Heart left ventricle (tissue), 16 donors: ENCODE data around the gene BOD1. TPM values are rescaled to one million over a fixed set of nuclear protein-coding genes. Genes with fewer than 3 reads are reported as not detected.

Source experiments
- ATAC-seq, 4 donors: fragments of 200-7000 bp; cut with Tn5 transposase; one replicate each; pipeline ENCODE4 v1.9.1; 2020 to 2022; ENCODE audit warnings: moderate library complexity in 4 of 4, mild to moderate bottlenecking in 3 of 4, moderate number of reproducible peaks in 1 of 4
- DNase-seq, 5 donors: peaks; one replicate each; pipeline ENCODE4 v3.0.0-alpha.2; 2020
- H3K27ac ChIP-seq, 12 donors: fragments of 200-600 bp; sonication (generic) in 4 of 12; one replicate each; pipeline versions ENCODE4 v1.5.0 to v1.8.0; 2016 to 2022; ENCODE audit warnings: mild to moderate bottlenecking in 2 of 12
- H3K27me3 ChIP-seq, 9 donors: fragments of 200-600 bp; sonication (generic) in 2 of 9; one replicate each; pipeline versions ENCODE4 v1.5.1 to v1.8.0; 2016 to 2022; ENCODE audit warnings: mild to moderate bottlenecking in 3 of 9
- H3K36me3 ChIP-seq, 9 donors: fragments of 200-600 bp; sonication (generic) in 2 of 9; one replicate each; pipeline versions ENCODE4 v1.5.0 to v1.8.0; 2018 to 2022; ENCODE audit warnings: mild to moderate bottlenecking in 2 of 9
- H3K4me1 ChIP-seq, 12 donors: fragments of 200-600 bp; sonication (generic) in 4 of 12; one replicate each; pipeline versions ENCODE4 v1.5.0 to v1.8.0; 2016 to 2022; ENCODE audit warnings: mild to moderate bottlenecking in 3 of 12
- H3K4me3 ChIP-seq, 12 donors: fragments of 200-600 bp; sonication (generic) in 4 of 12; one replicate each; pipeline versions ENCODE4 v1.5.0 to v1.8.0; 2017 to 2022; ENCODE audit warnings: mild to moderate bottlenecking in 9 of 12, moderate library complexity in 4 of 12
- H3K9me3 ChIP-seq, 12 donors: fragments of 200-600 bp; sonication (generic) in 4 of 12; one replicate each; pipeline versions ENCODE4 v1.5.0 to v1.8.0; 2016 to 2022; ENCODE audit warnings: mild to moderate bottlenecking in 1 of 12
- POLR2A ChIP-seq, 2 donors: fragments of 450-650 bp; IDR thresholded peaks; one replicate each; pipeline ENCODE4 v1.6.1; 2017; ENCODE audit warnings: antibody characterized with exemption in 2 of 2, mild to moderate bottlenecking in 2 of 2, moderate library complexity in 2 of 2
- WGBS, 4 donors: extraction: QIAGEN DNeasy Blood & Tissue Kit in 2 of 4; methylation state at CpG; one replicate each; pipeline versions ENCODE4 v1.1.5 to v1.1.7; 2013 to 2018; 5-methylcytosine and 5-hydroxymethylcytosine counted together
- intact Hi-C, 10 donors: fragments of 100-400 bp; cut with DNase I; formaldehyde crosslinking; loops; one replicate each; pipeline versions ENCODE4 v1.11.1 to v1.14.2; 2022
- polyA plus RNA-seq, 2 donors: library from polyadenylated mRNA; stranded (reverse); fragments of 200-250 nt; gene quantifications; one replicate each; pipeline ENCODE4 v1.2.3, GENCODE V29; 2013
- total RNA-seq, 9 donors: library from RNA; depleted of rRNA in 2 of 9; stranded (reverse); fragments of >200 nt in 2 of 9; fragmentation: NEBNext Ultra II Directional in 3 of 9; extraction: Animal tissue kit (Norgen Biotek cat#: 25700) in 3 of 9; gene quantifications; one replicate each; pipeline versions ENCODE4 v1.1.0 to v1.2.4, GENCODE V29; 2016 to 2023
- TF ChIP-seq, protein P1 (sequence below), 12 donors: fragments of 200-600 bp; sonication (generic) in 4 of 12; IDR thresholded peaks; one replicate each; pipeline versions ENCODE4 v1.5.0 to v1.8.0; 2018 to 2022; ENCODE audit warnings: antibody characterized with exemption in 12 of 12, mild to moderate bottlenecking in 5 of 12
- donor health status: ischemic (EF 13 %, LVEDD 7.1; RV severe dilation, severe dysfunction).
- donor health status: healthy with polysubstance abuse.
- donor health status: DM: no; HTN: yes; CAD: no.
- donor health status: DM: no; HTN: no; CAD: no.
- donor health status: ischemic (EF 25% LVEDD 6.9; RV normal size, moderate dysfunction).
- donor health status: ischemic (EF 25% LVEDD 5.7; RV mildly dilated, moderate dysfunction).
- donor health status: healthy.
- donor health status: DM: yes; HTN: yes; CAD: no.
- donor health status: ischemic (EF 35%, LVEDD 5.7; RV mildly dilated, moderate dysfunction).
- donor health status: nonischemic (EF 11% LVEDD 7.7; RV severe dilation, severe dysfunction).
- donor health status: DM: yes; HTN: yes; CAD: no.
- donor health status: PGD.
- donor health status: ischemic (EF 29% LVEDD 5.4; RV normal size, mild dysfunction).
- donor health status: nonischemic (EF 23%, LVEDD 6.1; RV moderate dilation, normal function).

BOD1 gene
- total and polyA plus RNA-seq, 11 donors, result 21.6 to 51.0 (median 38.3) TPM

DNA sequence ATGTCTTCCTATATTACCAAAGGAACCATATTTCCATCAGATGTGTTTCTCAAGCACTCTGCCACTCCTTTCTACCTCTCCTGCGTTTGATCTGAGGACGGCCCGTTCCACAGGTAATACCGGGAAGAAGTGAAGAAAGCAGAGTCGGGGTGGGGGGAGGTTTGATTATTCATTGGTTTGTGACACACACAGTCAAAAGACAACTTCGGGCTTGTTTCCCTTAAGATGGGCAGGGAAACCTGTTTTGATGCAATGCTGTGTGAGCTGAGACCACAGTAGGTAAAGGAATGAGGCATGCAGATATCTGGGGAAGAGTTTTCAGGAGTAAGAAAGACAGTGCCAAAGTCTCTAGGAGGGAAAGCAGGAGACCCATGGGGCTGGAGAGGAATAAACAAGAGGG is 54.0 kb downstream of the BOD1 start:
- no peak for DNase-seq
- ATAC-seq, result no peak
- no peak overlapping the region for H3K27ac ChIP-seq
- H3K36me3 ChIP-seq, result no peaks in the 10 kb centered on the region
- peaks cover 0 to 7% (median 0%) of the 10 kb centered on the region in 9 donors for H3K27me3 ChIP-seq
- TF ChIP-seq, protein P1, sequence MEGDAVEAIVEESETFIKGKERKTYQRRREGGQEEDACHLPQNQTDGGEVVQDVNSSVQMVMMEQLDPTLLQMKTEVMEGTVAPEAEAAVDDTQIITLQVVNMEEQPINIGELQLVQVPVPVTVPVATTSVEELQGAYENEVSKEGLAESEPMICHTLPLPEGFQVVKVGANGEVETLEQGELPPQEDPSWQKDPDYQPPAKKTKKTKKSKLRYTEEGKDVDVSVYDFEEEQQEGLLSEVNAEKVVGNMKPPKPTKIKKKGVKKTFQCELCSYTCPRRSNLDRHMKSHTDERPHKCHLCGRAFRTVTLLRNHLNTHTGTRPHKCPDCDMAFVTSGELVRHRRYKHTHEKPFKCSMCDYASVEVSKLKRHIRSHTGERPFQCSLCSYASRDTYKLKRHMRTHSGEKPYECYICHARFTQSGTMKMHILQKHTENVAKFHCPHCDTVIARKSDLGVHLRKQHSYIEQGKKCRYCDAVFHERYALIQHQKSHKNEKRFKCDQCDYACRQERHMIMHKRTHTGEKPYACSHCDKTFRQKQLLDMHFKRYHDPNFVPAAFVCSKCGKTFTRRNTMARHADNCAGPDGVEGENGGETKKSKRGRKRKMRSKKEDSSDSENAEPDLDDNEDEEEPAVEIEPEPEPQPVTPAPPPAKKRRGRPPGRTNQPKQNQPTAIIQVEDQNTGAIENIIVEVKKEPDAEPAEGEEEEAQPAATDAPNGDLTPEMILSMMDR (IDR thresholded peaks at IDR 0.05), result no peak
- no peak for TF ChIP-seq POLR2A (IDR thresholded peaks at IDR 0.05)
- no peak overlapping the region for H3K4me3 ChIP-seq
- WGBS, 4 donors, result 88 to 93% (median 89%) methylated on average over 6 of the region's 6 CpGs
- intact Hi-C loops, result no loop called here
- peaks cover 0 to 17% (median 4%) of the 10 kb centered on the region in 12 donors for H3K9me3 ChIP-seq
- H3K4me1 ChIP-seq, result no peaks in the 10 kb centered on the region
